Tibial artery (tissue), 4 donors: ENCODE results near the gene STAP1.

ENCODE experiments used
- DNase-seq, 2 donors: peaks; one replicate each; pipeline ENCODE4 v3.0.0-alpha.2; 2019
- H3K27ac ChIP-seq, 2 donors: fragments of 200-600 bp; sonication (generic) in 1 of 2; 1 replicate in 1 of 2; 2 replicates in 1 of 2; pipeline ENCODE4 v1.5.1; 2018 to 2019; ENCODE audit warnings: mild to moderate bottlenecking in 1 of 2
- H3K27me3 ChIP-seq, 2 donors: fragments of 200-600 bp; sonication (generic) in 1 of 2; one replicate each; pipeline versions ENCODE4 v1.5.1 to v1.6.0; 2016 to 2019
- H3K36me3 ChIP-seq, 3 donors: fragments of 200-600 bp; sonication (generic) in 2 of 3; one replicate each; pipeline ENCODE4 v1.5.1; 2016 to 2019; ENCODE audit warnings: mild to moderate bottlenecking in 2 of 3
- H3K4me1 ChIP-seq, 4 donors: fragments of 200-600 bp; sonication (generic) in 2 of 4; 1 replicate in 3 of 4; 2 replicates in 1 of 4; pipeline ENCODE4 v1.5.1; 2016 to 2019
- H3K4me3 ChIP-seq, 2 donors: fragments of 200-600 bp; sonication (generic) in 1 of 2; 1 replicate in 1 of 2; 2 replicates in 1 of 2; pipeline ENCODE4 v1.5.1; 2018 to 2019; ENCODE audit warnings: mild to moderate bottlenecking in 2 of 2
- H3K9me3 ChIP-seq, 3 donors: fragments of 200-600 bp; sonication (generic) in 1 of 3; one replicate each; pipeline ENCODE4 v1.5.1; 2016 to 2019
- CTCF ChIP-seq, 2 experiments: fragments of 200-600 bp in 1 of 2; fragments of 450-650 bp in 1 of 2; IDR thresholded peaks; one replicate each; pipeline ENCODE4 v1.5.1; 2017 to 2019; ENCODE audit warnings: antibody characterized with exemption in 2 of 2, mild to moderate bottlenecking in 1 of 2, moderate library complexity in 1 of 2
- intact Hi-C: fragments of 100-400 bp; cut with DNase I; formaldehyde crosslinking; loops from one replicate; pipeline ENCODE4 v1.15.0; 2023; ENCODE audit warnings: low total_unique reads

Gene STAP1

GRCh38 chr4:67638136-67638535 lies 79.6 kb downstream of the STAP1 start:
- no peaks in the 10 kb centered on the region for H3K9me3 ChIP-seq
- no peak overlapping the region for H3K4me3 ChIP-seq
- H3K27ac ChIP-seq = no peak overlapping the region
- H3K27me3 ChIP-seq = no peaks in the 10 kb centered on the region
- H3K4me1 ChIP-seq = no peaks in the 10 kb centered on the region
- DNase-seq = no peak
- TF ChIP-seq CTCF (IDR thresholded peaks at IDR 0.05) = no peak
- H3K36me3 ChIP-seq = peaks cover 19 to 56% (median 31%) of the 10 kb centered on the region in 3 donors
- intact Hi-C loops = no loop called here

DNA sequence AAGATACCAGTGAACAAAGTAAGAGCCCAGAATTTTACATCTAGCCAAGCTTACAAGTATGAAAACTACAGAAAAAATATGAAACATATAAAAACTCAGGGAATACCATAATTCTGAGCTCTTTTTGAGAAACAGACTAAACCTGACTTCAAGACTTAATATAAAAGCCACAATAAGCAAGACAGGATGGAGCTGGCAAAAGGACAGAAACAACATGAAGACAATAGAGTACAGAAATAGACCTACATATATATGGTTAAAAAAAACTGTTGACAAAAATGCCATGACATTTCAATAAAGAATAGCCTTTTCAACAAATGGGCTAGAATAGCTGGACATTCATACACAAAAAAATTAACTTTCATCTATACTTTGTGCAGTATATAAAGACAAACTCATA lies 93.0 kb downstream of the STAP1 start:
- H3K9me3 ChIP-seq = no peaks in the 10 kb centered on the region
- peaks cover 15 to 43% (median 16%) of the 10 kb centered on the region in 3 donors for H3K36me3 ChIP-seq
- H3K4me3 ChIP-seq = no peak overlapping the region
- no peak overlapping the region for H3K27ac ChIP-seq
- no peaks in the 10 kb centered on the region for H3K4me1 ChIP-seq
- H3K27me3 ChIP-seq = no peaks in the 10 kb centered on the region
- DNase-seq = no peak
- intact Hi-C loops = no loop called here
- TF ChIP-seq CTCF (IDR thresholded peaks at IDR 0.05) = no peak
